ENCODE data around the gene MCTP1. TPM values are rescaled to one million over a fixed set of nuclear protein-coding genes. Genes with fewer than 3 reads are reported as not detected.

MCTP1 gene
- polyA plus RNA-seq, 1 donor (not counting 4 experiments of a cell fraction or from before 2014, with no cell fraction given) = 4.9 TPM

DNA sequence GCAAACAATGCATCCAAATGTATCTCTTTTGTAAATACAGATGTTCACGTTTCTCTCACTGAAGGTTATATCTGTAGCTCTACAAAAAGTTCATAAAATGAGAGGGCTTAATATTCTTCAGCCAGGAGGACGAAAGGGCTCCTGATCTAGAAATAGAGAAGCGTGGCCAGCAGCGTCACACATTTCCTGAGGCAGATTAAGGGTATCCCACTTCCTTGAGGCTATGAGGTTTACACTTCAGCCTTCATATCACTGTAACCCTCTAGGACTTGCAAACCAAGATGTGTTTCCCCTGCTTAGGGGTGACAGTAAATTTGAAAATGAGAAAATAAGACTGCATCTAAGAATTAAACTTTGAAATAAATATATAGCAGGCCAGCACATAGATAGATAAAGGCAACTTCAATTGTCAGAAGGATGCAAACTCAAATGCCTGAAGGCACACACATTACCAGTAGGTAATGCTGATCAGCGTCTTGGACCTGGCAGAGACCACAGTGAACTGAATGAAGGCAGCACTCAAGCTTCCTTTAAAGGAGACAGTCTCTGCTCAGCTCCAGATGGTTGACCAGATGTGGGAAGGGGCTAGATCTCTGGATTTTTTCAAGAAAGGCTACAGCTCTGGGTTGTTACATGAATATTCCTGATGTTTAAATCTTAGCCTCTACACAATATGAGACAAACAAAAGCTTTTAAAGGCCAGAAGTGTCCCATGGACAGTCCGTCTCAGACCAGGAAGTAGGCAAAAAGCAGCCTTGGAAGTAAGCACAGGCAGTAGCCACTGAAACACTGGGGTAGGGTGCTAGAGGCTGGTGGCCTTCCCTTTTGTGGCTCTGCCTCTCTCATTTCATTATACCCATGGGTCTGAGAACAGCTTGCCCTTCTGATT lies 197.7 kb downstream of the MCTP1 start:
- Histone ChIP-seq H3K9me1 (ENCODE audit: control insufficient read depth, extremely low read depth, insufficient read depth, low read length) (no peaks in the 10 kb centered on the region), H2AFZ (ENCODE audit: control insufficient read depth, low read length) (no peak overlapping the region), H3K4me2 (ENCODE audit: control insufficient read depth, extremely low read depth, insufficient read depth, low read depth, low read length) (no peak overlapping the region), H3K36me3 (ENCODE audit: control insufficient read depth in 2 of 2, extremely low read depth in 1 of 2, insufficient read depth in 2 of 2, low read length in 2 of 2) (no peaks in the 10 kb centered on the region), H3K79me2 (ENCODE audit: control insufficient read depth, insufficient read depth, low read length) (no peaks in the 10 kb centered on the region), H4K20me1 (ENCODE audit: control insufficient read depth, extremely low read depth, insufficient read depth, low read length) (no peaks in the 10 kb centered on the region), H3K27me3 (ENCODE audit: control insufficient read depth, extremely low read depth, insufficient read depth, low read length) (no peaks in the 10 kb centered on the region), H3K27ac (ENCODE audit: control insufficient read depth, insufficient read depth, low read length) (no peak overlapping the region), H3K9ac (ENCODE audit: control insufficient read depth, extremely low read depth, insufficient read depth, low read length) (no peak overlapping the region), H3K4me1 (ENCODE audit: control insufficient read depth, extremely low read depth, insufficient read depth, low read length) (no peaks in the 10 kb centered on the region), H3K4me3 (ENCODE audit: control insufficient read depth in 2 of 3, extremely low read depth in 1 of 3, insufficient read depth in 2 of 3, low read depth in 1 of 3, low read length in 3 of 3) (no peak overlapping the region), H3K9me3 (ENCODE audit: control insufficient read depth, low read depth, low read length) (no peaks in the 10 kb centered on the region)
- FAIRE-seq (no peak), DNase-seq (ENCODE audit: low read depth, low spot score) (no peak)
- TF ChIP-seq, protein P1, sequence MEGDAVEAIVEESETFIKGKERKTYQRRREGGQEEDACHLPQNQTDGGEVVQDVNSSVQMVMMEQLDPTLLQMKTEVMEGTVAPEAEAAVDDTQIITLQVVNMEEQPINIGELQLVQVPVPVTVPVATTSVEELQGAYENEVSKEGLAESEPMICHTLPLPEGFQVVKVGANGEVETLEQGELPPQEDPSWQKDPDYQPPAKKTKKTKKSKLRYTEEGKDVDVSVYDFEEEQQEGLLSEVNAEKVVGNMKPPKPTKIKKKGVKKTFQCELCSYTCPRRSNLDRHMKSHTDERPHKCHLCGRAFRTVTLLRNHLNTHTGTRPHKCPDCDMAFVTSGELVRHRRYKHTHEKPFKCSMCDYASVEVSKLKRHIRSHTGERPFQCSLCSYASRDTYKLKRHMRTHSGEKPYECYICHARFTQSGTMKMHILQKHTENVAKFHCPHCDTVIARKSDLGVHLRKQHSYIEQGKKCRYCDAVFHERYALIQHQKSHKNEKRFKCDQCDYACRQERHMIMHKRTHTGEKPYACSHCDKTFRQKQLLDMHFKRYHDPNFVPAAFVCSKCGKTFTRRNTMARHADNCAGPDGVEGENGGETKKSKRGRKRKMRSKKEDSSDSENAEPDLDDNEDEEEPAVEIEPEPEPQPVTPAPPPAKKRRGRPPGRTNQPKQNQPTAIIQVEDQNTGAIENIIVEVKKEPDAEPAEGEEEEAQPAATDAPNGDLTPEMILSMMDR (optimal IDR thresholded peaks at IDR 0.05 in 1 of 3, IDR thresholded peaks at IDR 0.05 in 1 of 3, conservative IDR thresholded peaks at IDR 0.05 in 1 of 3; ENCODE audit: extremely low read depth in 1 of 3, insufficient read depth in 2 of 3, low read length in 3 of 3) = no peak
- no peak for TF ChIP-seq EZH2 (IDR thresholded peaks at IDR 0.05; ENCODE audit: low read length)
- dilution Hi-C loops (cut with MboI; ENCODE audit: extremely low pct_ligation_motif_present, low sequenced_read_pairs) = no loop called here

DNA sequence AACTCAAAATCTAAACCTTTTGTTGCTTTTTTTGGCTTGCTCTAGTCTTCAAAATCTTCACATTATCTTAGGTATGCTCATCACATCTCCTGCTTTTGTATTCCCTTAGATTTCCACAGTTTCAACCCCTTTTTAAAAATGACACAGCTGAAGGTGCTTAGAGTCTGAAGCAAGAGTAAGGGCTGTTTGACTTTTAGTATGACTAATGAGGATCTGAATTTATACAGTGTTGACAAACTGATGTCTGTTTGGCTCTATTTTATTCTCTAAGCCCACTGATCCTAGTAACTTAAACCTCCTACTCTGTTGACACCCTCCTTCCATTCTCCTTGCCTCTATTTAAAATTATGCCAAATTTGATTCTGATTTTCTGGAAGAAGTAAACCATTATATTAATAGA lies 200.1 kb downstream of the MCTP1 start:
- no peak overlapping the region for H3K4me3 ChIP-seq (ENCODE audit: control insufficient read depth in 2 of 3, extremely low read depth in 1 of 3, insufficient read depth in 2 of 3, low read depth in 1 of 3, low read length in 3 of 3)

More for the DNA sequence above, 200.1 kb downstream of the MCTP1 start:
- no peaks in the 10 kb centered on the region for H4K20me1 ChIP-seq (ENCODE audit: control insufficient read depth, extremely low read depth, insufficient read depth, low read length)
- no peak overlapping the region for H3K9ac ChIP-seq (ENCODE audit: control insufficient read depth, extremely low read depth, insufficient read depth, low read length)
- FAIRE-seq = no peak
- H3K36me3 ChIP-seq (ENCODE audit: control insufficient read depth in 2 of 2, extremely low read depth in 1 of 2, insufficient read depth in 2 of 2, low read length in 2 of 2) = no peaks in the 10 kb centered on the region
- H3K9me3 ChIP-seq (ENCODE audit: control insufficient read depth, low read depth, low read length) = no peaks in the 10 kb centered on the region
- H3K27ac ChIP-seq (ENCODE audit: control insufficient read depth, insufficient read depth, low read length) = no peak overlapping the region
- DNase-seq (ENCODE audit: low read depth, low spot score) = no peak
- no peak overlapping the region for H3K4me2 ChIP-seq (ENCODE audit: control insufficient read depth, extremely low read depth, insufficient read depth, low read depth, low read length)
- no peak overlapping the region for H2AFZ ChIP-seq (ENCODE audit: control insufficient read depth, low read length)
- H3K27me3 ChIP-seq (ENCODE audit: control insufficient read depth, extremely low read depth, insufficient read depth, low read length) = no peaks in the 10 kb centered on the region
- dilution Hi-C loops (cut with MboI; ENCODE audit: extremely low pct_ligation_motif_present, low sequenced_read_pairs) = no loop called here
- no peaks in the 10 kb centered on the region for H3K4me1 ChIP-seq (ENCODE audit: control insufficient read depth, extremely low read depth, insufficient read depth, low read length)
- no peaks in the 10 kb centered on the region for H3K9me1 ChIP-seq (ENCODE audit: control insufficient read depth, extremely low read depth, insufficient read depth, low read length)
- TF ChIP-seq, protein P1 (optimal IDR thresholded peaks at IDR 0.05 in 1 of 3, IDR thresholded peaks at IDR 0.05 in 1 of 3, conservative IDR thresholded peaks at IDR 0.05 in 1 of 3; ENCODE audit: extremely low read depth in 1 of 3, insufficient read depth in 2 of 3, low read length in 3 of 3) = no peak
- H3K79me2 ChIP-seq (ENCODE audit: control insufficient read depth, insufficient read depth, low read length) = no peaks in the 10 kb centered on the region
